GM19395 (cell line): ENCODE data around the gene KIF4B.

ENCODE experiments used
- ATAC-seq: cut with Tn5 transposase; IDR thresholded peaks from one replicate; pipeline ENCODE4 v1.9.1; 2021; ENCODE audit warnings: mild to moderate bottlenecking, moderate library complexity; ENCODE audit not compliant: unreplicated experiment

The KIF4B gene

DNA sequence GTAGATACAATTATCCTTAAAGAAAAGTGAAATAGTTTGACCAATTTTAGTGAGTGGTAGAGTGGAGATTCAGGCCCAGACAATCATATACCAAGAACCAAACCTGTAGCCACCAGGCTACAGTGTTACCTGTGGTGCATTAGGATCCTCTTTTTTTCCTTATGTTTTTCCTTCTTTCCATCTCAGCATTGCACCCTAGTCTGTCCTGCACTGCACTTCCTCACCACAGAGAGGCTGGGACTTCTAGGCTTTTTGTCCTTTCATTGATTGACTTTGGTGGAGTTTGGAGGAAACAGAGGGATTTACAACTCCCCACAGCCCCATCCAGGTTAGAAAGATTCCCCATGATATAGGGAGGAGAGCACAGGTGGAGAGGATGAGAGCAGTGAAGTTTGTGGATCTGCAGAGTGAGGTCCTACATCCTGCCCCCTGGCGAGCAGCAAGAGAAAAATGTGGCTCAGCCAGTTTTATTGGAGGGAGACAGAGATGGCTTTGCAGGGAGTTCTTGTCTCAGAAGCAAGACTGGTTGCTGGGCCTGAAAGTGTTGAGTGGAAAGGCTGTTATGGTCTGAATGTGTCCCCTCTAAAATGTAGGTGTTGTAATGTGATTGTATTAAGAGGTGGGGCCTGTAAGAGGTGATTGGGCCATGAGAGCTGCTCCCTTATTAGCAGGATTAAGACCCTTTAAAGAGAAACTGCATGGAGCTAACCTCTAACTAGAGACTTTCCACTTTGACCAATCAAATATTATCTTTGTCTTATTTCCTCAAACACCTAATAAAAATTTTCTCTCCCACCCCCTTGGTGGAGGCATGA is 36.2 kb downstream of the KIF4B start:
- ATAC-seq, result no peak

DNA sequence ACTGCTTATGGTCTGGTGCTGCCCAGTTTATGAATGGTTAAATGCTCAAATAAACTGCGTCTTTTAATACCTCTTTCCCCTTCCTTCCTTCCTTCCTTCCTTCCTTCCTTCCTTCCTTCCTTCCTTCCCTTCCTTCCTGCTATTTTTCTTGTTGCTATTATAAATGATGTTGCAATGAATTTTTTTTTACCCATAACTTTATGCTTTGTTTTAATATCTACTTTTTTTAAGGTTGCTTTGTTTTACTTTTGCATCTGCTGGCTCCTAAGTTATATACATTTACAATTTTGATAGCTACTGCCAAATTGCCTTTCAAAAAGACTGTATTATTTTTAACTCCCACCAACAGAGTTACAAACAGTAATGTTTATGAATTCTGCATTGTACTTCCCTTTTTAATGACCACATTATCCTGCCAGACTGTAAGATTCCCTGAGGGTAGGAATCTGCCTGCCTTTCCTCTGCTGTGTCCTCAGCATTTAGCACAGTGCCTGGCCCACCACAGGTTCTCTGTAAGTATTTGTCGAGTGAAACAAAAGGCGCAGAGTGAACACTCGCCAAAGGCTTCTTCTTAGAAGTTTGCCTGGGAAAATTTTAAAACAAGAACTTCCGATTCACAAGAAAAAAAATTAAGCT is 36.9 kb downstream of the KIF4B start:
- ATAC-seq, result no peak

DNA sequence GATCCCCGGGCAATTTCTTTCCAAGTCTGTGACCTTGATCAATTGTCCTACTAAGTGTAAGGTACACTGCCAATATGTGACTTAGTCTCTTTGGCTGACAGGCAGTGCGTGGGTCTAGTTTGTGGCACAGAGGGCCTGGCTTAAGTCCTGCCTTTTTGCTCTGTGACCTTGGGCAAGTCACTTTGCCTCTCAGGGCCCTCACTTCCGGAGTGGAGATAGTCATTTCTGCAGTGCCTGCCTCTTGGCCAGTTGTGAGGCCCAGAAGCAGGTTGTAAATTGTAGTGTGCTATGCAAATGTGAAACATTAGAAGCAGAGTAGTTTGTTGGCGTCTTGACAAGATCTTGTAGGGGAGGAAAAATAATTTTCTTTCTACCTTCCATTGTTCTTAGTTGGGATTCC is 39.0 kb downstream of the KIF4B start:
- peak; percentile 55 for ATAC-seq

DNA sequence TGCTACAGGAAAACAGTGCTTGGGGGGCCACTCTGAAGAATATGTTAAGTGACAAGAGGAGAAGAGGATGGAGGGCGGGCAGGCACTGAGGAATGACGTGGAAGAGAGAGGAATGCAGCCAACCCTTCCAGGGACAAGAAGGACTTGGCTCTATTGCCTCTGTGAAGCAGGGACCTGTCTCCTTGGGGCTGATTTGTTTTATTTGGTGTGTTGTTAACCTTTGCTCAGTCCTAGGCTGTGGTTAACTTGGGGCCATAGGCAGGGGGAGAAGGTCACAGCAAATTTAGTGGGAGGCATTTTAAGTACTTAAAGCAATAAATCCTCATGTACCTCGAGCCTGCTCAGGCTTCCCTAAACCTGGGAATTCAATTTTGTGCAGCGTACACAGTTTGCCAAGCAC is 39.9 kb downstream of the KIF4B start:
- no peak for ATAC-seq

DNA sequence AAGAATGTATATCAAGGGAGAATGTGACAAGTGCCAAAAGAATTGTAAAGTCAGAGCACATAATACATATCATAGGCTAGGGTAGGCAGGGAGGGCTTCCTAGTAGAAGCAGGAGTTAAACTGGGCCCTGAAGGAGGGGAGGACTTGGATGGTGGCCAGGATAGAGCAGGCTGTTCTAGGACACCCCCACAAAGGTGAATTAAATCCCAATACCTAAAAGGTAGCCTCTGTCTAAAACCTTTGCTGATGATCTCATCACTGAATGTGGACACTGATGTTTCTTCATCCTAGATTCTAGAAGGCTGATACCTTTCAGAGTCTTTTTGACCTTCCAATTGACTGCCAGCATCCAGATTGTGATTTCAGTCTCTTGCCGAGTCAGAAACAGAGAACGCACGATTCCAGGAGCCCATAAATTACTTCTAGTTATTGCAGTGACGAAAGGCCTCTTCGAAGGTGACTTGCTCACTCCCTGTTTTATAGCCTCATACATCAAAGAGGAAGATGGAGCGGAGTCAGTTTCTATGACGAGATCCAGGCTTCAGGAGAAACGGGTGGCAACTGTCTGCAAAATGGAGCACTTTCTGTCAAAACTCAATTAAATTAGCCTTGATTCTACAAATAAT is 43.2 kb downstream of the KIF4B start:
- no peak for ATAC-seq

DNA sequence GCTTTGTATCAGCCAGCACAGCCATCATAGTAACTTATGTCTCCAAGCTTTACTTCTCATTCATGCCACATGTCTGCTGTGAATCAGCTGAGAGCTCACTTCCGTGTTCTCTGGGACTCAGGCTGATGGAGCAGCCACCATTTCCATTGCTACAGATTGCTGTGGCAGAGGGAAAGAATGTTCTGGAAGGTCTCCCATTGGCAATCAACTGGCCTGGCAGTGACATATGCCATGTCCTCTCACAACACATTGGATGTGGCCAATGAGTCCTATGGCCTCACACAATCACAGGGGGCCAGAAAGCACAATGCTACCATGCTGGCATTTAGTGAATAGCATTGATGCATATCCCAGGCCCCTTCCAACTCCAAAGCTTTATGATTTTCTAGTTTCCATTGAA is 44.1 kb downstream of the KIF4B start:
- no peak for ATAC-seq

DNA sequence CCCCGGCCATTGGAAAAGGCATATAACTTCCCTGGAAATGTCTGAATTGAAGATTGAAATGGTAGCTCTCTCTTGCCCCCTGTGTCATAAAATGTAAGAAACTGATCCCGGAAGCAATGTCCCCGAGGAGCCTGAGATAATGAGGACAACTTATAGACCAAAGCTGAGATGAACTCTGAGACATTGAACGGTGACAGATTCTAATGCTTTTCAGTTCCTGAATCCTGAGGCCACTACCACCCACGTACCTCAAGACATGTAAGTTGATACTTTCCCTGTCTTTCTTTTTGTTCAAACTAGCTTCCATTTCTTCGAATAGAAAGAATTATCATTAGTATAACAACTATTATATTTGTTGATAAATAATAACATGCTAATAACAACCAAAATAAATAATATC is 51.0 kb downstream of the KIF4B start:
- no peak for ATAC-seq

DNA sequence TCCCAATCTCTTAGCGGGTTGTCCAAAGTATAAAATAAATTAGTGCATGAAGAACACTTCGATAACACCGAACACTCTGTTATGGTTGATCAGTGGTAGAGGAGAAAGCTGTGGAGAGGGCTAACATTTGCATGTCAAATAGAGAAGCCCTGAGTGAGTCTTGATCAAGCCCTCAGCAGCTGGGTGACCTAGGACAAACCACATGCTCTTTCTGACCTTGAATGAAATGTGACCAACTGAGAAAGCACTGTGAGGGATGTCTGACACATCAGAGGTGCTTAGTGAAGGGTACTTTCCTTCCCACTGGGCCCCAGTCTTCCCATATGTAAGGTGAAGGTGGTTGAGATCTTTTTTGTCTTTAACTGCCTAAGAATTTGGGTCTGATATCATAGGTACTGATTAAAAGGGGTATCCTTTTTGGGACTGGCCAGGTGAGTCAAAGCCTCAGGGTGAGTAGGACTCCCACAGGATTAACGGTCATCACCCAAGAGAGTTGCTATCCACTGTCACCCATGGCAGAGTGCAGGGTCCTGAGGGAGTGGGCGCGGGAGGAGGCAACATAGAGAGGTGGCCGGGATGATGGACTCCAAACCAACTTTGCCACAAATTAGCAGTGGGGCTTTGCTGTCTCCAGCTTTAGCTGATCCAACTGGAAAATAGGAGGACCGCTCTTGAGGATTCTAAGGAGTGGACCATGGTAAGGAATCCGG is 53.5 kb downstream of the KIF4B start:
- no peak for ATAC-seq
